Smooth muscle cell (in vitro differentiated cells): ENCODE results near the gene CPZ. TPM values are rescaled to one million over a fixed set of nuclear protein-coding genes. Genes with fewer than 3 reads are reported as not detected.

Source experiments
- DNase-seq: peaks from one replicate; lab custom pipeline; 2025; ENCODE audit not compliant: unreplicated experiment; lab: John Stamatoyannopoulos, UW
- H2AFZ ChIP-seq: fragments of 200-600 bp; sonication (generic); 2 replicates; pipeline ENCODE4 v1.6.0; 2016; ENCODE audit warnings: antibody characterized with exemption, low read depth, mild to moderate bottlenecking
- H3F3A ChIP-seq: fragments of 200-600 bp; sonication (generic); 2 replicates; pipeline ENCODE4 v1.6.0; 2017; ENCODE audit warnings: antibody characterized with exemption, low read depth
- H3K27ac ChIP-seq: fragments of 200-600 bp; sonication (generic); 2 replicates; pipeline ENCODE4 v1.5.1; 2016; ENCODE audit warnings: low read depth, mild to moderate bottlenecking
- H3K27me3 ChIP-seq: fragments of 200-600 bp; sonication (generic); 2 replicates; pipeline ENCODE4 v1.6.1; 2016; ENCODE audit warnings: low read depth, mild to moderate bottlenecking
- H3K36me3 ChIP-seq: fragments of 200-600 bp; sonication (generic); 2 replicates; pipeline ENCODE4 v1.5.1; 2016; ENCODE audit warnings: low read depth
- H3K4me1 ChIP-seq: fragments of 200-600 bp; sonication (generic); 2 replicates; pipeline ENCODE4 v1.5.1; 2016; ENCODE audit warnings: low read depth
- H3K4me2 ChIP-seq: fragments of 200-600 bp; sonication (generic); 2 replicates; pipeline ENCODE4 v1.6.0; 2016; ENCODE audit warnings: mild to moderate bottlenecking
- H3K4me3 ChIP-seq: fragments of 200-600 bp; sonication (generic); 2 replicates; pipeline ENCODE4 v1.5.1; 2016; ENCODE audit warnings: mild to moderate bottlenecking
- H3K79me2 ChIP-seq: fragments of 200-600 bp; sonication (generic); 2 replicates; pipeline ENCODE4 v1.6.0; 2016; ENCODE audit warnings: low read depth, mild to moderate bottlenecking
- H3K9ac ChIP-seq: fragments of 200-600 bp; sonication (generic); 2 replicates; pipeline ENCODE4 v1.6.0; 2016; ENCODE audit warnings: low read depth
- H3K9me3 ChIP-seq: fragments of 200-600 bp; sonication (generic); replicated peaks from 2 replicates; pipeline ENCODE4 v1.5.1; 2016; ENCODE audit warnings: low read depth
- H4K20me1 ChIP-seq: fragments of 200-600 bp; sonication (generic); 2 replicates; pipeline ENCODE4 v1.6.0; 2016; ENCODE audit warnings: low read depth
- CTCF ChIP-seq: fragments of 200-600 bp; sonication (generic); IDR thresholded peaks from 2 replicates; pipeline ENCODE4 v1.5.1; 2017; ENCODE audit warnings: borderline replicate concordance, mild to moderate bottlenecking, antibody characterized with exemption; ENCODE audit not compliant: insufficient read depth, poor library complexity, severe bottlenecking
- WGBS: methylation state at CpG from one replicate; pipeline ENCODE4 v1.1.7; 2016; ENCODE audit warnings: low lambda C conversion rate; 5-methylcytosine and 5-hydroxymethylcytosine counted together
- polyA plus RNA-seq: library from polyadenylated mRNA; unstranded; fragments of >200 nt; fragmentation: Nextera tagmentation; extraction: Ambion mirVana; gene quantifications from 2 replicates; pipeline ENCODE4 v1.2.1, GENCODE V29; 2016
- total RNA-seq: library from RNA; depleted of rRNA; stranded (reverse); fragments of >200 nt; gene quantifications from 2 replicates; pipeline ENCODE4 v1.2.3, GENCODE V29; 2014

CPZ gene
- total and polyA plus RNA-seq, 2 experiments from 2014 or later: 12.0 to 35.9 TPM

GRCh38 chr4:8544282-8544681 is 48.3 kb upstream of the CPZ start:
- no peaks in the 10 kb centered on the region for H4K20me1 ChIP-seq
- DNase-seq: no peak
- no peaks in the 10 kb centered on the region for H3K79me2 ChIP-seq
- H2AFZ ChIP-seq: no peak overlapping the region
- H3K27ac ChIP-seq: no peak overlapping the region
- H3K4me3 ChIP-seq: no peak overlapping the region
- H3K36me3 ChIP-seq: no peaks in the 10 kb centered on the region
- no peak for TF ChIP-seq CTCF
- no peaks in the 10 kb centered on the region for H3K27me3 ChIP-seq
- H3K9me3 ChIP-seq: no peaks in the 10 kb centered on the region
- H3K4me2 ChIP-seq: no peak overlapping the region
- H3K4me1 ChIP-seq: no peaks in the 10 kb centered on the region
- H3K9ac ChIP-seq: no peak overlapping the region
- WGBS: 100% methylated on average over 3 of the region's 3 CpGs
- H3F3A ChIP-seq: no peaks in the 10 kb centered on the region

DNA sequence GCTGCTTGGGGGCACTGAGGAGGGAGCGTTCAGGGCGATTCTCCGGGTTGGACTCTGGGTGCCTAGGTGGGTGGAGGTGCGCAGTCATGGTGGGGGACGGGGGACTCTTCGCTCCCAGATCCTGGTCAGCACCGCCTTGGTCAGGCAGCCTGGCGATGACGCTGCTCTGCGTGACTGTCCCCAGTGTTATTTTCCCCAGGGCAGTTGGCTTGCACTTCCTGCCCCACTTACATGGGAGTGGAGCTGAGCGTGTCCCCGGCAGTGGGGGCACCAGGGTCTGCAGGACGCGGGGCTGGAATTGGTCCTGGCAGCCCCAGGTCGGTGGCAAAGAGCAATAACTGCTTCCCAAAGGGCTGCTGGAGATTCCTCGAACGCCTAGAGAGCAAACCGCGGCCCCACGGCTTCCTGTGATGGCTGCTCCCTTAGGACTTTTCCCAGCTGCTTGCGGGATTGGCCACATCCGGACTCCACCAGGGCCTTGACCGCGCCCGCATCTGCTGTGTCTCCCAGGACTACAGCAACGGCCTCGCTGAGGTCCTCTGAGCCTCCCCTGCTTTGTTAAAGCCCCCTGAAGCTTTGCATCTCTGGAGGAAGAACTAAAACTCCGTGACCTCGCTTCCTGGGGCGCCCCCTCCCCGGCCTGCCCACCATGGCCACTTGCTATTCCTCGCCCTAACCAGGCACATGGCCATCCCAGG is 47.7 kb upstream of the CPZ start:
- no peaks in the 10 kb centered on the region for H3K4me1 ChIP-seq
- H3K36me3 ChIP-seq: no peaks in the 10 kb centered on the region
- H3K79me2 ChIP-seq: no peaks in the 10 kb centered on the region
- no peak overlapping the region for H3K4me2 ChIP-seq
- no peak for DNase-seq
- H3K9ac ChIP-seq: no peak overlapping the region
- H3K27ac ChIP-seq: no peak overlapping the region
- no peaks in the 10 kb centered on the region for H3K9me3 ChIP-seq
- H3K4me3 ChIP-seq: no peak overlapping the region
- WGBS: 95% methylated on average over 30 of the region's 32 CpGs
- H4K20me1 ChIP-seq: no peaks in the 10 kb centered on the region
- no peaks in the 10 kb centered on the region for H3K27me3 ChIP-seq
- no peak overlapping the region for H2AFZ ChIP-seq
- no peaks in the 10 kb centered on the region for H3F3A ChIP-seq
- no peak for TF ChIP-seq CTCF

DNA sequence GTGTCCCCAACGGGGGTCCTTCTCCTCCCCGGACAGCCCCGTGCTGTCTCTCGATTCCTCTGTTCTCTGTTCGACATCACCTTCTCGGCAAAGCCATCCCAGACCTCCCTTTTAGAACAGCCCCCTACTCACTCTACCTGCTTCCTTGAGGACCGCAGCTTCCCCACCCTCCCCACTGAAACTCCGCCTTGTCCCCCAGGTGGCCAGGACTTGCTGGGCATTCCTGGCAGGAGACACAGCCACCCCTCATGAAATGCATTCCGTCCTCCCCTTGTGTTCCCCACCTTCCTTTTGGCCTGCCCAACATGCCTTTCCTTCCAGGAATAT is 47.2 kb upstream of the CPZ start:
- no peak overlapping the region for H3K9ac ChIP-seq
- no peaks in the 10 kb centered on the region for H3F3A ChIP-seq
- H3K27ac ChIP-seq: no peak overlapping the region
- H2AFZ ChIP-seq: no peak overlapping the region
- no peaks in the 10 kb centered on the region for H3K9me3 ChIP-seq
- no peaks in the 10 kb centered on the region for H3K36me3 ChIP-seq
- no peaks in the 10 kb centered on the region for H3K79me2 ChIP-seq
- no peaks in the 10 kb centered on the region for H3K4me1 ChIP-seq
- WGBS: 90% methylated on average over 9 of the region's 9 CpGs
- H4K20me1 ChIP-seq: no peaks in the 10 kb centered on the region
- TF ChIP-seq CTCF: no peak
- no peak overlapping the region for H3K4me3 ChIP-seq
- no peak for DNase-seq
- no peak overlapping the region for H3K4me2 ChIP-seq
- H3K27me3 ChIP-seq: no peaks in the 10 kb centered on the region

- 87% methylated on average over 8 of the region's 8 CpGs for WGBS
- no peaks in the 10 kb centered on the region for H3K9me3 ChIP-seq
- H2AFZ ChIP-seq: no peak overlapping the region
- H3K4me3 ChIP-seq: no peak overlapping the region
- no peak overlapping the region for H3K4me2 ChIP-seq
- no peaks in the 10 kb centered on the region for H3K27me3 ChIP-seq
- H3F3A ChIP-seq: no peaks in the 10 kb centered on the region
- no peak for TF ChIP-seq CTCF
- no peaks in the 10 kb centered on the region for H4K20me1 ChIP-seq
- H3K36me3 ChIP-seq: no peaks in the 10 kb centered on the region
- no peak overlapping the region for H3K27ac ChIP-seq
- no peak for DNase-seq
- H3K79me2 ChIP-seq: no peaks in the 10 kb centered on the region
- no peak overlapping the region for H3K9ac ChIP-seq
- H3K4me1 ChIP-seq: no peaks in the 10 kb centered on the region
Measured at GRCh38 chr4:8546766-8547107, 45.8 kb upstream of the CPZ start.
